DOHH2 (cell line): Measurements from ENCODE around the gene OPRL1.

Source experiments
- H3F3A ChIP-seq: fragments of 200-600 bp; sonication (generic), shearing (Covaris generic); 2 replicates; pipeline ENCODE4 v1.6.0; 2016; ENCODE audit warnings: antibody characterized with exemption, mild to moderate bottlenecking; ENCODE audit not compliant: control insufficient read depth, insufficient read depth
- H3K27ac ChIP-seq: fragments of 200-600 bp; sonication (generic); 2 replicates; pipeline ENCODE4 v1.5.1; 2014; ENCODE audit warnings: low read depth, mild to moderate bottlenecking, low read length, moderate library complexity
- H3K27me3 ChIP-seq: fragments of 200-600 bp; sonication (generic); 2 replicates; pipeline ENCODE4 v1.6.1; 2014; ENCODE audit warnings: mild to moderate bottlenecking, low read length, mixed read lengths; ENCODE audit not compliant: control insufficient read depth
- H3K36me3 ChIP-seq: fragments of 200-600 bp; sonication (generic); 2 replicates; pipeline ENCODE4 v1.6.1; 2014; ENCODE audit warnings: mild to moderate bottlenecking, low read length, moderate library complexity, mixed read lengths; ENCODE audit not compliant: control insufficient read depth
- H3K4me1 ChIP-seq: fragments of 200-600 bp; sonication (generic); 2 replicates; pipeline ENCODE4 v1.6.1; 2014; ENCODE audit warnings: mild to moderate bottlenecking, low read length, mixed read lengths; ENCODE audit not compliant: control insufficient read depth
- H3K4me2 ChIP-seq: fragments of 200-600 bp; sonication (generic); 2 replicates; pipeline ENCODE4 v1.6.0; 2014; ENCODE audit warnings: mild to moderate bottlenecking, low read length, moderate library complexity
- H3K4me3 ChIP-seq: fragments of 200-600 bp; sonication (generic); 2 replicates; pipeline ENCODE4 v1.5.1; 2014; ENCODE audit warnings: mild to moderate bottlenecking, low read length, mixed read lengths
- H3K79me2 ChIP-seq: fragments of 200-600 bp; sonication (generic); 2 replicates; pipeline ENCODE4 v1.6.1; 2014; ENCODE audit warnings: mild to moderate bottlenecking, low read length, mixed read lengths; ENCODE audit not compliant: control insufficient read depth
- H3K9me2 ChIP-seq: fragments of 200-600 bp; sonication (generic); replicated peaks from 2 replicates; pipeline ENCODE4 v1.6.1; 2014; ENCODE audit warnings: mild to moderate bottlenecking, low read length, mixed read lengths; ENCODE audit not compliant: control insufficient read depth
- H3K9me3 ChIP-seq: fragments of 200-600 bp; sonication (generic); 2 replicates; pipeline ENCODE4 v1.6.1; 2014; ENCODE audit warnings: antibody characterized with exemption, low read length, mixed read lengths; ENCODE audit not compliant: control insufficient read depth, insufficient read depth
- H4K20me1 ChIP-seq: fragments of 200-600 bp; sonication (generic); 2 replicates; pipeline ENCODE4 v1.6.0; 2014; ENCODE audit warnings: low read depth, mild to moderate bottlenecking, antibody characterized with exemption, low read length, moderate library complexity; ENCODE audit not compliant: control insufficient read depth, insufficient read depth
- CTCF ChIP-seq: fragments of 200-600 bp; sonication (generic); IDR thresholded peaks from one replicate; pipeline ENCODE4 v1.5.1; 2014; ENCODE audit warnings: antibody characterized with exemption, mild to moderate bottlenecking, low read depth, low read length; ENCODE audit not compliant: poor library complexity, severe bottlenecking
- EZH2phosphoT487 ChIP-seq: fragments of 200-600 bp; sonication (generic); IDR thresholded peaks from 2 replicates; pipeline ENCODE4 v1.6.1; 2017; ENCODE audit warnings: borderline replicate concordance, mild to moderate bottlenecking, antibody characterized with exemption, low read length, moderate library complexity, mixed read lengths

The OPRL1 gene

GRCh38 chr20:64129146-64129782, 49.4 kb downstream of the OPRL1 start:
- Histone ChIP-seq H3K79me2 (no peaks in the 10 kb centered on the region), H3K36me3 (no peaks in the 10 kb centered on the region), H3K4me1 (no peaks in the 10 kb centered on the region), H3K9me3 (no peaks in the 10 kb centered on the region; the same call in 1 of the 2 replicates), H3K4me2 (no peak overlapping the region), H3K27me3 (0 out of 2 replicates have a peak, but pooled peaks cover 2% of the 10 kb centered on the region), H3K9me2 (no peaks in the 10 kb centered on the region), H4K20me1 (no peaks in the 10 kb centered on the region), H3K27ac (no peak overlapping the region), H3K4me3 (no peak overlapping the region), H3F3A (peaks cover 5% of the 10 kb centered on the region)
- TF ChIP-seq EZH2phosphoT487, result no peak
- no peak for TF ChIP-seq CTCF

- Histone ChIP-seq H3K9me2 (no peaks in the 10 kb centered on the region), H3K27ac (no peak overlapping the region), H4K20me1 (no peaks in the 10 kb centered on the region), H3K36me3 (no peaks in the 10 kb centered on the region), H3K79me2 (no peaks in the 10 kb centered on the region), H3F3A (peaks cover 7% of the 10 kb centered on the region), H3K4me3 (no peak overlapping the region), H3K4me2 (no peak overlapping the region), H3K27me3 (0 out of 2 replicates have a peak, but pooled peaks cover 2% of the 10 kb centered on the region), H3K4me1 (no peaks in the 10 kb centered on the region), H3K9me3 (no peaks in the 10 kb centered on the region; the same call in 1 of the 2 replicates)
- TF ChIP-seq CTCF (no peak), EZH2phosphoT487 (no peak)
These were observed 50.4 kb downstream of the OPRL1 start for GRCh38 chr20:64130271-64130670.

- Histone ChIP-seq H3K4me3 (no peak overlapping the region), H3K27me3 (0 out of 2 replicates have a peak, but pooled peaks cover 2% of the 10 kb centered on the region), H3F3A (peaks cover 7% of the 10 kb centered on the region), H3K36me3 (no peaks in the 10 kb centered on the region), H3K9me2 (no peaks in the 10 kb centered on the region), H3K27ac (no peak overlapping the region), H4K20me1 (no peaks in the 10 kb centered on the region), H3K9me3 (no peaks in the 10 kb centered on the region; the same call in 1 of the 2 replicates), H3K4me1 (no peaks in the 10 kb centered on the region), H3K79me2 (no peaks in the 10 kb centered on the region), H3K4me2 (no peak overlapping the region)
- TF ChIP-seq CTCF, result no peak
- TF ChIP-seq EZH2phosphoT487, result no peak
These were observed 51.0 kb downstream of the OPRL1 start for GRCh38 chr20:64130876-64131275.
